Natural killer cell treated with Interleukin-12 subunit alpha and Interleukin-12 subunit beta and Interleukin-15 and Interleukin-18, amount 100 ng/mL, for 72 hours (primary cell): ENCODE data around the gene CARMIL3. TPM values are rescaled to one million over a fixed set of nuclear protein-coding genes. Genes with fewer than 3 reads are reported as not detected.
"Not testable (repeated sequence)": the region's sequence is repeated elsewhere in the genome, so short reads cannot be mapped to it uniquely, and the experiment has no call there.

Experiments
- ATAC-seq, 2 donors: fragments of 150-1000 bp; cut with Tn5 transposase in 1 of 2; sonication (Bioruptor Pico), chemical (Tn5 transposase) in 1 of 2; 2 replicates each; pipeline ENCODE4 v1.10.0; 2021
- DNase-seq: peaks from one replicate; pipeline ENCODE4 v3.0.0; 2022; ENCODE audit warnings: low spot score
- H3K27ac Mint-ChIP-seq, 2 donors: 1 replicate in 1 of 2; 2 replicates in 1 of 2; pipeline ENCODE4 v1.8.0; 2022; ENCODE audit warnings: mixed read lengths in 2 of 2, mild to moderate bottlenecking in 1 of 2, moderate library complexity in 1 of 2
- H3K27me3 Mint-ChIP-seq, 2 donors: 1 replicate in 1 of 2; 2 replicates in 1 of 2; pipeline ENCODE4 v1.8.0; 2022; ENCODE audit warnings: mixed read lengths in 2 of 2
- H3K36me3 Mint-ChIP-seq: one replicate; pipeline ENCODE4 v1.8.0; 2022; ENCODE audit warnings: mixed read lengths
- H3K4me1 Mint-ChIP-seq, 2 donors: 1 replicate in 1 of 2; 2 replicates in 1 of 2; pipeline ENCODE4 v1.8.0; 2022; ENCODE audit warnings: low read depth in 2 of 2, mixed read lengths in 2 of 2, mild to moderate bottlenecking in 1 of 2
- H3K4me3 Mint-ChIP-seq: one replicate; pipeline ENCODE4 v1.8.0; 2022; ENCODE audit warnings: mixed read lengths
- H3K9me3 Mint-ChIP-seq: 2 replicates; pipeline ENCODE4 v1.8.0; 2022; ENCODE audit warnings: mixed read lengths
- total RNA-seq, 2 donors: library from RNA; stranded (reverse); gene quantifications; one replicate each; pipeline ENCODE4 v1.2.3, GENCODE V29; 2022

The CARMIL3 gene
- total RNA-seq, 2 donors from 2014 or later: 0.10 to 0.50 TPM

DNA sequence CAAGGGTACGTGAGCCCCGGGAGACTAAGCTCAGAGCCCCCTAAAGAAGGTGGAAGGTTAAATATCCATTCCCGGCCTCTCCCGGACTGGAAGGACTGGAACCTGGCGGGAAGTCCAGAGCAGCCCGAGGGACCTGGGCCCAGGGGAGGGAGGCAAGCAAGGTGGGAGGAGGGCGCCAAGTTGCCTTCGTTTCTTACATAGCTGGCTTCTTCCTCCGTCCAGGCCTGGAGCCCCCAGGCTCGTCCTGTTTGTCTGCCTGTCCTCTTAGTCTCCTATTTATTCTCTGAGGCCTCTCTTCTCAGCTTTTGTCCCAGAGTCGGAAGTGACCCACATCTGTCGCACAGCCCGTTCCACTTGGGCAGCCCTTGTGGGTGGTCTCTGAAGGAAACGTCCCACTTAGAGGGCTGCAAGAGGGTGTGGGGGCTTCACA, 43.0 kb downstream of the CARMIL3 start:
- Mint-ChIP-seq H3K4me3 (peak overlapping the region; percentile 93), H3K27ac (peak overlapping the region; percentile 94 to 96), H3K4me1 (peaks cover 31 to 33% of the 10 kb centered on the region in 2 donors), H3K9me3 (no peaks in the 10 kb centered on the region), H3K27me3 (no peaks in the 10 kb centered on the region), H3K36me3 (no peaks in the 10 kb centered on the region)
- ATAC-seq (no peak), DNase-seq (no peak)

DNA sequence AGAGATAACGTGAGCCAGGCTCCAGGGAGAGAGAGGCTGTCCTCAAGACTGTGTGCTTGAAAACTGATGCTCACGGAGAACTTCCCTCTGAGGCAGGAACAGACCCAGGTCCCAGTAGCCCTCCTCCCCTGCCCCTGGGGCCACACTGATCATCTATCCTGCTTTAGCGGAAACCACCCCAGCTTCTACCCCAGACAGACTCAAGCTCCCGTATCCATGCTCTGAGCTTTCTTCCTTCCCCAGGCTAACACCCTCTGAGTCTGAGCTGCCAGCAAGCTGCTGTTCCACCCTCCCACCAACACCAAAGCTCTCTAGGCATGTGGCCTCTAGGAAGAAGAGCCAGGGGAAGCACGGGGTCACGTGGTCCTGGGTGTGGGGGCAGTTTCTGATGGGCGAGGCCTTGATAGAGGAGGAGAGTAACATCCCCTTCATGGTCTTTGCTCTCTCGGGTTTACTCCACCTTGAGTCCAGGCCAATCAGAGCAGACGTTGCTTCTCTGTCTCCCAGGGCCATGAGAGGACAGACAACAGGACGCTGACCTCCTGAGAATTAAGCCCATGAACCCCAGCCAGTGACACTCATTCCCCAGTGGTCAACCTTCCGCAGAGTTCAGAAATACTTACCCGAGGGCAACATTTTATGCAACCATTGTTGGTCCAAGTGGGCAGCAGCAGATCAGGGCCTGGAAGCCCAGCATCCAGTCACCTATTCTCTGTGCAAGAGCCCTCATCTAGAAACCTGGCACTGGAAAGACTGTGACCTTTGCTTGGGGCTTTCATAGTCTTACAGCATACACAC, 43.7 kb downstream of the CARMIL3 start:
- Mint-ChIP-seq H3K27me3 (no peaks in the 10 kb centered on the region), H3K9me3 (no peaks in the 10 kb centered on the region), H3K4me1 (peaks cover 31% of the 10 kb centered on the region in 2 donors), H3K4me3 (peak overlapping the region; percentile 93), H3K27ac (peak overlapping the region; percentile 94 to 96), H3K36me3 (no peaks in the 10 kb centered on the region)
- ATAC-seq (peak; percentile 20 to 67), DNase-seq (peak; percentile 72)

DNA sequence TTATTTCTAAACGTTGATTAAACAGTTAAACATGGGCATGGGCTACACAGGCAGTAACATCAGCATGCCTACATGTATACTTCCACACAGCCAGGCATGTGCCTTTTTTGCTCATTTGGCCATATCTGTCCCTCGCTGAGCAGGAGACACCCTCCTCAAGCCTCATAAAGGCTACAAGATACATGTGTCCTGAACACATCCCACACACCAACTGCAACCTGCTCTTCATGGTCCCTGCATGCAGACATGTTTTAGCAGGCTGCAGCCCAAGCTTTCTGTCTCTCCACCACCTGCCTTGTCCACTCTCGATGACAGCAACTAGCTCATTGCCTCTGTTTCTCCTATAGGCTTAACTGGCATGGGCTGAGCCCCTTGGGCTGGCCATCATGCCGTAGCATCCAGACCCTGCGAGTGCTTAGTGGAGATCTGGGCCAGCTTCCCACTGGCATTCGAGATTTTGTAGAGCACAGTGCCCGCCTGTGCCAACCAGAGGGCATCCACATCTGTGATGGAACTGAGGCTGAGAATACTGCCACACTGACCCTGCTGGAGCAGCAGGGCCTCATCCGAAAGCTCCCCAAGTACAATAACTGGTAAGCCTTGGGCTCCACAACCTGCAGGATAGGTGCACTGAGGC, 44.9 kb downstream of the CARMIL3 start:
- Mint-ChIP-seq H3K36me3 (no peaks in the 10 kb centered on the region), H3K4me3 (peak overlapping the region; percentile 62), H3K27me3 (no peaks in the 10 kb centered on the region), H3K27ac (peak overlapping the region; percentile 28 to 43), H3K9me3 (no peaks in the 10 kb centered on the region), H3K4me1 (peaks cover 29 to 31% of the 10 kb centered on the region in 2 donors)
- DNase-seq: no peak
- no peak for ATAC-seq

GRCh38 chr14:24098229-24098926, 46.6 kb downstream of the CARMIL3 start:
- Mint-ChIP-seq H3K9me3 (no peaks in the 10 kb centered on the region), H3K36me3 (no peaks in the 10 kb centered on the region), H3K4me3 (no peak overlapping the region), H3K4me1 (peaks cover 24 to 25% of the 10 kb centered on the region in 2 donors), H3K27me3 (no peaks in the 10 kb centered on the region), H3K27ac (no peak overlapping the region)
- ATAC-seq (no peak), DNase-seq (no peak)

DNA sequence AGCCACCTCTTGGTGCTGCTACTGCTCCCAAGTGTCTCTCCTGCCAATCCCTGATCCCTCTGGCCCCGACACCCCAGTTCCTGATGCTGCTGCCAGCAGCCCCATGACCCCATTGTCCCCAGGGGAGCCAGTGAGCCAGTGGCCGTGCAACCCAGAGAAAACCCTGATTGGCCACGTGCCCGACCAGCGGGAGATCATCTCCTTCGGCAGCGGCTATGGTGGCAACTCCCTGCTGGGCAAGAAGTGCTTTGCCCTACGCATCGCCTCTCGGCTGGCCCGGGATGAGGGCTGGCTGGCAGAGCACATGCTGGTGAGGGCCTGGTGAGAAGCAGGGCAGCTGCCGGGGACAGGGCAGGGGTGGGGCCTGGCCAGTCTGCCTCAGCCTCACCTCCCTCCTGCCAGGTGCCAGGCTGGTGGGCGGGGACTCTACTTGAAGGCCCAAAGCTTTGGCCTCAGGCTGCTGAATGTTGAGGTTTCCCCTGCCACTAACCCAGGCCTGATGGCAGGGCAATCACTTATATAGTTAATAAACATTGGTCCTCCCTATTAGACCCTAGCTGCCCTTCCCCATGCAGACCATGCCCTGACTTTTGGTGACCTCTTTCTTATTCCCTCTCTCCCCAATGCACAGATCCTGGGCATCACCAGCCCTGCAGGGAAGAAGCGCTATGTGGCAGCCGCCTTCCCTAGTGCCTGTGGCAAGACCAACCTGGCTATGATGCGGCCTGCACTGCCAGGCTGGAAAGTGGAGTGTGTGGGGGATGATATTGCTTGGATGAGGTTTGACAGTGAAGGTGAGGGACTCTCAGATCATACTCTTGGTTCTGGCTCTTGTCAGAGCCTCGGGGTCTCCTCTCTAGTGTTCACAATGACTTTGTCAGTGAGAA, 47.4 kb downstream of the CARMIL3 start:
- peaks cover 21% of the 10 kb centered on the region in 2 donors for H3K4me1 Mint-ChIP-seq
- ATAC-seq (no peak), DNase-seq (no peak)
- no peak overlapping the region for H3K27ac Mint-ChIP-seq
- no peaks in the 10 kb centered on the region for H3K36me3 Mint-ChIP-seq
- no peaks in the 10 kb centered on the region for H3K9me3 Mint-ChIP-seq
- no peak overlapping the region for H3K4me3 Mint-ChIP-seq
- H3K27me3 Mint-ChIP-seq: no peaks in the 10 kb centered on the region

- Mint-ChIP-seq H3K27me3 (no peaks in the 10 kb centered on the region), H3K27ac (no peak overlapping the region), H3K4me1 (peaks cover 10 to 12% of the 10 kb centered on the region in 2 donors), H3K36me3 (peaks cover 6% of the 10 kb centered on the region), H3K9me3 (no peaks in the 10 kb centered on the region), H3K4me3 (no peak overlapping the region)
- ATAC-seq: no peak
- no peak for DNase-seq
These were observed 48.6 kb downstream of the CARMIL3 start for GRCh38 chr14:24100197-24100981.

GRCh38 chr14:24100982-24101494, 49.2 kb downstream of the CARMIL3 start:
- Mint-ChIP-seq H3K27ac (no peak overlapping the region), H3K9me3 (no peaks in the 10 kb centered on the region), H3K4me3 (no peak overlapping the region), H3K27me3 (no peaks in the 10 kb centered on the region), H3K36me3 (peaks cover 6% of the 10 kb centered on the region), H3K4me1 (peaks cover 6 to 9% of the 10 kb centered on the region in 2 donors)
- DNase-seq: no peak
- ATAC-seq: no peak

- no peak for ATAC-seq
- peaks cover 6% of the 10 kb centered on the region for H3K36me3 Mint-ChIP-seq
These were observed 50.7 kb downstream of the CARMIL3 start for GRCh38 chr14:24102357-24103048.

GRCh38 chr14:24103451-24103850, 51.6 kb downstream of the CARMIL3 start:
- no peak for ATAC-seq
- DNase-seq: no peak
- H3K4me3 Mint-ChIP-seq: no peak overlapping the region
- no peaks in the 10 kb centered on the region for H3K27me3 Mint-ChIP-seq
- peaks cover under 1 to 5% of the 10 kb centered on the region in 2 donors for H3K4me1 Mint-ChIP-seq
- H3K27ac Mint-ChIP-seq: no peak overlapping the region
- no peaks in the 10 kb centered on the region for H3K9me3 Mint-ChIP-seq
- H3K36me3 Mint-ChIP-seq: peaks cover 6% of the 10 kb centered on the region

More at GRCh38 chr14:24102357-24103048, 50.7 kb downstream of the CARMIL3 start:
- Mint-ChIP-seq H3K9me3 (no peaks in the 10 kb centered on the region), H3K4me3 (no peak overlapping the region), H3K27me3 (no peaks in the 10 kb centered on the region), H3K27ac (no peak overlapping the region), H3K4me1 (peaks cover 0 to 4% of the 10 kb centered on the region in 2 donors)
- no peak for DNase-seq

DNA sequence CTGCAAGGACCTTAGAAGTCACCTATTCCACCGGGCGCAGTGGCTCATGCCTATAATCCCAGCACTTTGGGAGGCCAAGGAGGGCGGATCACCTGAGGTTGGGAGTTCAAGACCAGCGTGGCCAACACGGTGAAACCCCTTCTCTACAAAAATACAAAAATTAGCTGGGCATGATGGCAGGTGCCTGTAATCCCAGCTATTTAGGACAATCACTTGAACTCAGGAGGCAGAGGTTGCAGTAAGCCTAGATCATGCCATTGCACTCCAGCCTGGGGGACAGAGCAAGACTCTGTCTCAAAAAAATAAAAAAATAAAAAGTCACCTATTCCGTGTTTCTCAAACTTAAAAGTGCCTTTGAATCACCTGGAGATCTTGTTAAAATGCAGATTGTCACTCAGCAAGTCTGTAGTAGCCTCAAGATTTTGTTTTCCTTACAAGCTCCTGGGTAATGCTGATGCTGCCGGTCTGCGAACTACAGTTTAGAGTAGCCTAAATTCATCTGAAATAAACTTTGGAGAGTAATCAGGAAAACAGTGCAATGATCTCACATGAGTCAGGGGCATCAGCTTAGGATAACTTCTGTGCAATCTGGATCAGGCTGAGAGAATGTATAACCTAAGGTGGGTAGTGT, 53.9 kb downstream of the CARMIL3 start:
- H3K27ac Mint-ChIP-seq, H3K4me3 Mint-ChIP-seq, H3K9me3 Mint-ChIP-seq, DNase-seq, H3K36me3 Mint-ChIP-seq, H3K27me3 Mint-ChIP-seq, ATAC-seq: not testable (repeated sequence)
- H3K4me1 Mint-ChIP-seq: peaks cover 6 to 13% of the 10 kb centered on the region in 2 donors

- H3K36me3 Mint-ChIP-seq: peaks cover 6% of the 10 kb centered on the region
- DNase-seq (no peak), ATAC-seq (no peak)
- no peak overlapping the region for H3K27ac Mint-ChIP-seq
- peaks cover 6 to 13% of the 10 kb centered on the region in 2 donors for H3K4me1 Mint-ChIP-seq
- H3K4me3 Mint-ChIP-seq: no peak overlapping the region
- no peaks in the 10 kb centered on the region for H3K9me3 Mint-ChIP-seq
- no peaks in the 10 kb centered on the region for H3K27me3 Mint-ChIP-seq
These were observed 55.0 kb downstream of the CARMIL3 start for GRCh38 chr14:24106672-24107271.
